HL-60/S4 (cell line): ENCODE measurements around the gene MT1F.

Experiments
- in situ Hi-C: fragments of 300-500 bp; cut with MboI; formaldehyde crosslinking; loops from 2 replicates; pipeline ENCODE4 v1.14.3; 2022; ENCODE audit warnings: low sequenced_read_pairs

The MT1F gene

DNA sequence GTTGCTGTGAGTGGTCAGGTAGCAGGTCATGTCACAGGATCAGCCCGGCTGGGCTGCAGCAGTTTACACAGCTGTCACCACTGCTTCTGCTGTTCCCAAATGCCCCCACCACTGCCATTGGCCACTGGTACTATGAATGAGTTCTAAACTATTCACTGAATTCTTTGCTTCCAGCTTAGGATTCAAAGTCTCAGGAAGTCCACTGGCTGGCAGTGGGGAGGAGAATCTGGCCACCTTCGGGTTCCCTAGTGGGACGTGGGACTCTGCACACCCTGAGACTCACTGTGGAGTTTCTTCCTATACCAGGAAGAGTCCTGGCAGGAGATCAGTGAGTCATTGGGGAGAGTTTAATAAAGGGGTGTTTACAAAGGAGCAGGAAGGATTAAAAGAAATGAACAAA, 31.4 kb downstream of the MT1F start:
- in situ Hi-C loops = loop anchor here (10.0 kb wide), 1 partner anchor 84 kb away; the partner anchor contains the start of gene MT2A

- in situ Hi-C loops = no loop called here
Observed at GRCh38 chr16:56690420-56691122, 32.8 kb downstream of the MT1F start.

- in situ Hi-C loops = no loop called here
Observed at GRCh38 chr16:56691885-56692284, 34.1 kb downstream of the MT1F start.

DNA sequence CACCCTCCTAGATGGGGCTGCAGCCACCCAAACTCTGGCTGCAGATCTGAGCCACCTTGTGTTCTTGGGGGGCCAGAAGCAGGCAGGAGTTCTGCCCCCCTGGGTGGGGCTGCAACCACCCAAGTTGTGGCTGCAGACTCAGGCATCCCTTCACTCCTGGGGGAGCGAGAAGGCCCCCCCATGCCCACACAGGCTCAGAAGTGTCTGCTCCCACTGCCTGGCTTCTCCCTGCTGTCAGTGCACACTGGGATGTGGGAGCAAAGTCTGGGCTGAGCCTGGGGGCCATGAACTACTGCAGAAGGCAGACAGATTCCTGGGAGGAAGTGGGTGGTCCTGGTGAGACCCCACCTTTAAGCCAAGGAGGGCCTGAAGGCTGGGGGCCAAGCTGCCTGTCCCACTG, 37.5 kb downstream of the MT1F start:
- in situ Hi-C loops = no loop called here

DNA sequence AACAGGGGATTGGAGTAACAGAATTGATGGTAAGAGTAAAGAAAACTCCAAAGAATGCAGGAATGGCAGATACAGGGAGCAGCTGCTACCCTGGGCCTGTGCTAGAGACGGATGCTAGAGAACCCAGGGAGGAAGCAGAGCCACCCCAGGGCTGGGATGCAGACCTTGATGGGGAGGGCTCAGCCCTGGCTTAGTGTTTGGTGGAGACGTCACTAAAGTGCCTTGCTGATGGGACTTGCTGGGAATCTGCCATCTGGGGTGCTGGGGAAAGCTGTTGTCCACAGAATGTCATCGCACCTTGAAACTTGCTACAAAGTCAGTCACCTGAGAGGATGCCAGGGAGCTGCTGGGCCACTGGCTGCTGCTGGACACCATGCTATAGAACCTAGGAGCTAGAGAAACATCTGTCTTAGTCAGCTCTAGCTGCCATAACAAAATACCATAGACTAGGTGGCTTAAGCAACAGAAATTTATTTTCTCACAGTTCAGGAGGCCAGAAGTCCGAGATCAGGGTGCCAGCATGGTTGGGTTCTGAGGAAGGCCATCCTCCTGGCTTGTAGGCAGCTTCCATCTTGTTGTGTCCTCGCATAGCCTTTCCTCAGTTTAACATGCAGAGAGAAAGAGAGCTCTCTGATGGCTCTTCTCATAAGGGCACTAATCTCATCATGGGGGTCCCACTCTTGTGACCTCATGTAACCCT, 39.8 kb downstream of the MT1F start:
- in situ Hi-C loops = no loop called here

- in situ Hi-C loops = loop anchor here (10.0 kb wide), 1 partner anchor 115 kb away; the partner anchor contains the start of gene MT3
Observed at GRCh38 chr16:56700195-56700594, 42.4 kb downstream of the MT1F start.

DNA sequence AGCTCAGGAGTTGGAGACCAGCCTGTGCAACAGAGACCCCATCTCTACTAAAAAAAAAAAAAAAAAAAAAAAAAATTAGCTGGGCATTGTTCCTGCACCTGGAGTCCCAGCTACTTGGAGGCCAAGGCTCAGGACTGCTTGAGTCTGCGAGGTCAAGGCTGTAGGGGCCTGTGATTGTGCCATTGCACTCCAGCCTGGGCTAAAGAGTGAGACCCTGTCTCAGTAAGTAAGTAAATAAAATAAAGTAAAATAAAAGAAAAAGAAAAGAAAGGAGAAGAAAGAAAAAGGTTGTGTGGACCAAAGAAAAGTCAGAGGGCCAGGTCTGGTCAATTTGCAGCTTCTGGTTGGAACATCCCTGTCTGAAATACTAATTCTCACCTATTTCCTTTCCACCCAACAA, 42.9 kb downstream of the MT1F start:
- in situ Hi-C loops = loop anchor here (10.0 kb wide), 1 partner anchor 116 kb away; the partner anchor contains the start of gene MT3

DNA sequence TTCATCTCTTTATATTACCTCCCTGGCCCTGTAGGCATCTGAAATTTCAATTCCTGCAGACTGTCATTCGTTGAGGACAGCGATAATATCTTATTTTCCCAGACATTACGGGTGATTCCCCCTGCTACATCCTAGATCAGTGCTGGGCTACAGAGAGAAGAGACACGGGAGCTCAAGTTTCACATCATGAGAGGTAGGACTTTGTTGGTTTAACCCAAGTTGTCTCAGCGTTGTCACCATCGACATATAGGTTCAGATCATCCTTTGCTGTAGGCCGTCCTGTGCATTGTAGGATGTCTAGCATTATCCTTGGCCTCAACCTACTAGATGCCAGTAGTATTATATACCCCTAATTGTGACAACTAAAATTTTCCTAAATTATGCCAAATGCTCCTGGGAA, 43.8 kb downstream of the MT1F start:
- in situ Hi-C loops = loop anchor here (10.0 kb wide), 1 partner anchor 117 kb away; the partner anchor contains the start of gene MT3

- in situ Hi-C loops = loop anchor here (10.0 kb wide), 1 partner anchor 118 kb away; the partner anchor contains the start of gene MT3
Observed at GRCh38 chr16:56702836-56703235, 45.1 kb downstream of the MT1F start.
